GM18907 (cell line): ENCODE results near the gene GJC1.

Source experiments
- ATAC-seq: cut with Tn5 transposase; IDR thresholded peaks from one replicate; pipeline ENCODE4 v1.9.1; 2021; ENCODE audit warnings: mild to moderate bottlenecking, moderate library complexity; ENCODE audit not compliant: unreplicated experiment

Gene GJC1

GRCh38 chr17:44829523-44830358 is at the start of gene GJC1:
Gene GJC1 (minus strand): TSS chr17:44830287. CDS start chr17:44805817, 24,470 bp downstream.
- ATAC-seq = no peak

- ATAC-seq = no peak
These were observed 49.3 kb upstream of the GJC1 start for GRCh38 chr17:44879376-44879775.

- no peak for ATAC-seq
These were observed 48.6 kb upstream of the GJC1 start for GRCh38 chr17:44878627-44879221.

- ATAC-seq = no peak
These were observed 47.0 kb upstream of the GJC1 start for GRCh38 chr17:44877121-44877520.

GRCh38 chr17:44875761-44876160 is 45.7 kb upstream of the GJC1 start:
- no peak for ATAC-seq

GRCh38 chr17:44872131-44872768 is 42.2 kb upstream of the GJC1 start:
- no peak for ATAC-seq

GRCh38 chr17:44871556-44871955 is 41.5 kb upstream of the GJC1 start:
- no peak for ATAC-seq

GRCh38 chr17:44867841-44868240 is 37.8 kb upstream of the GJC1 start:
- no peak for ATAC-seq

GRCh38 chr17:44865931-44866330 is 35.8 kb upstream of the GJC1 start:
- ATAC-seq = no peak

- no peak for ATAC-seq
These were observed 35.2 kb upstream of the GJC1 start for GRCh38 chr17:44865231-44865660.

GRCh38 chr17:44864831-44865230 is 34.7 kb upstream of the GJC1 start:
- ATAC-seq = no peak

- ATAC-seq = no peak
These were observed 33.2 kb upstream of the GJC1 start for GRCh38 chr17:44863061-44863918.

GRCh38 chr17:44862278-44862914 is 32.3 kb upstream of the GJC1 start:
- no peak for ATAC-seq

- ATAC-seq = no peak
These were observed 29.6 kb upstream of the GJC1 start for GRCh38 chr17:44859701-44860100.

- no peak for ATAC-seq
These were observed 24.1 kb upstream of the GJC1 start for GRCh38 chr17:44854192-44854591.

GRCh38 chr17:44850612-44851011 is 20.5 kb upstream of the GJC1 start:
- no peak for ATAC-seq

GRCh38 chr17:44850025-44850424 is 19.9 kb upstream of the GJC1 start:
- no peak for ATAC-seq

- ATAC-seq = no peak
These were observed 18.9 kb upstream of the GJC1 start for GRCh38 chr17:44848961-44849489.

- no peak for ATAC-seq
These were observed 18.2 kb upstream of the GJC1 start for GRCh38 chr17:44848257-44848795.

GRCh38 chr17:44847586-44847985 is 17.5 kb upstream of the GJC1 start, which contains the start of gene HIGD1B:
Gene HIGD1B (plus strand): TSS chr17:44847883. CDS start chr17:44848153, 270 bp downstream.
- ATAC-seq = no peak
